GM21576 (cell line): Measurements from ENCODE around the gene GCFC2.

Experiments used
- ATAC-seq: cut with Tn5 transposase; IDR thresholded peaks from one replicate; pipeline ENCODE4 v1.9.1; 2021; ENCODE audit warnings: mild to moderate bottlenecking, moderate library complexity; ENCODE audit not compliant: unreplicated experiment

Gene GCFC2

GRCh38 chr2:75632813-75633212 lies 77.9 kb downstream of the GCFC2 start:
- no peak for ATAC-seq

- no peak for ATAC-seq
Measured at GRCh38 chr2:75632091-75632701, 78.5 kb downstream of the GCFC2 start.

- peak; percentile 76 for ATAC-seq
Measured at GRCh38 chr2:75627902-75628504, 82.7 kb downstream of the GCFC2 start.

- no peak for ATAC-seq
Measured at GRCh38 chr2:75622929-75623328, 87.8 kb downstream of the GCFC2 start.

- no peak for ATAC-seq
Measured at GRCh38 chr2:75622500-75622899, 88.2 kb downstream of the GCFC2 start.

GRCh38 chr2:75621228-75621627 lies 89.5 kb downstream of the GCFC2 start:
- no peak for ATAC-seq

GRCh38 chr2:75619956-75620740 lies 90.6 kb downstream of the GCFC2 start:
- no peak for ATAC-seq

GRCh38 chr2:75616933-75617332 lies 93.8 kb downstream of the GCFC2 start:
- ATAC-seq, result no peak

- no peak for ATAC-seq
Measured at GRCh38 chr2:75616406-75616805, 94.3 kb downstream of the GCFC2 start.

- ATAC-seq, result no peak
Measured at GRCh38 chr2:75614162-75614651, 96.5 kb downstream of the GCFC2 start.

- ATAC-seq, result no peak
Measured at GRCh38 chr2:75612862-75613243, 97.9 kb downstream of the GCFC2 start.
